ENCODE results near the gene ARF6. TPM values are rescaled to one million over a fixed set of nuclear protein-coding genes. Genes with fewer than 3 reads are reported as not detected.
"Not testable (repeated sequence)": the region's sequence is repeated elsewhere in the genome, so short reads cannot be mapped to it uniquely, and the experiment has no call there.

ARF6 gene
- total RNA-seq, 2 donors from 2014 or later, result 55.8 to 58.9 TPM

DNA sequence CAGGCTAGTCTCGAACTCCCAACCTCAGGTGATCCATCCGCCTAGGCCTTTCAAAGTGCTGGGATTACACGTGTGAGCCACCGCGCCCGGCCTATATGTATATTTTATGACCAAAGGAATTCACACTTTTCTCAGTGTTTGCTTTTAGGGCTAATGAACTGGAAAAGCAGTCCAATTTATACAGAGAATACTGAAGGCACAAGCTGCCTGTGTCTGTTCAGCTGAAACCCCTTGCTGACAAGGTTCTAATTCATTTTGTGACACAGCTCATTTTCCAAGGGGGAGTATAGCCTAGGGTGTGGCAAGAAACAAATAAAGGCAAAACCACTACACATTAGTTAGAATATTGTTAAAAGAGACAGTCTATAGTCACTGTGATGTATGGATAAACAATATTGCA is 22.0 kb upstream of the ARF6 start:
- no peak for DNase-seq (ENCODE audit: low spot score)
- intact Hi-C loops (cut with DNase I), result no loop called here

DNA sequence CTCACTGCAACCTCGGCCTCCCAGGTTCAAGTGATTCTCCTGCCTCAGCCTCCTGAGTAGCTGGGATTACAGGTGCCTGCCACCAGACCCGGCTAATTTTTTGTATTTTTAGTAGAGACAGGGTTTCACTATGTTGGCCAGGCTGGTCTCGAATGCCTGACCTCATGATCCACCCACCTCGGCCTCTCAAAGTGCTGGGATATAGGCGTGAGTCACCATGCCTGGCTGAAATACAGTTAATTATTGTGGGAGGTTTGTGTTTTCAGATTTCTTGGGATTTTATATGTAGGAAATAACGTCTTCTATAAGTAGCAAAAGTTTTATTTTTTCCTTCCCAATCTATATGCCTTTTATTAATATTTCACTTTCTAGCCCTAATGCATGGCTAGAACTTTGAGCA is 19.3 kb upstream of the ARF6 start:
- DNase-seq (ENCODE audit: low spot score); intact Hi-C loops (cut with DNase I): not testable (repeated sequence)

DNA sequence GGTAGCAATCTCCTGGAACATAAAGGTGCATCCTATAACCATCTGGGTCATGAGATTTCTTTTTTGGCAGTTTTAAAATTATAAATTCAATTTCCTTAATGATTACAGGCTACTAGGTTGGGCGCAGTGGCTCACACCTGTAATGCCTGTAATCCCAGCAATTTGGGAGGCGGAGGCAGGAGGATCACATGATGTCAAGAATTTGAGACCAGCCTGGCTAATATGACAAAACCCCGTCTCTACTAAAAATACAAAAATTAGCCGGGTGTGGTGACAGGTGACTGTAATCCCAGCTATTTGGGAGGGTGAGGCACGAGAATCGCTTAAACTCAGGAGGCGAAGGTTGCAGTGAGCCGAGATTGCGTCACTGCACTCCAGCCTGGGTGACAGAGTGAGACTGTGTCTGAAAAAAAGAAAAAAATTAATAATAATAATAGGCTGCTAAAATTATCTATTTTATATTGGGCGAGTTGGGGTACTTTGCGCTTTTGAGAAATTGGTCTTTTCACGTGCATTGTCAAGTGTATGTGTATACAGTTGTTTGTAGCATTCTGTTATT is 17.2 kb upstream of the ARF6 start:
- intact Hi-C loops (cut with DNase I), result no loop called here
- DNase-seq (ENCODE audit: low spot score), result no peak

DNA sequence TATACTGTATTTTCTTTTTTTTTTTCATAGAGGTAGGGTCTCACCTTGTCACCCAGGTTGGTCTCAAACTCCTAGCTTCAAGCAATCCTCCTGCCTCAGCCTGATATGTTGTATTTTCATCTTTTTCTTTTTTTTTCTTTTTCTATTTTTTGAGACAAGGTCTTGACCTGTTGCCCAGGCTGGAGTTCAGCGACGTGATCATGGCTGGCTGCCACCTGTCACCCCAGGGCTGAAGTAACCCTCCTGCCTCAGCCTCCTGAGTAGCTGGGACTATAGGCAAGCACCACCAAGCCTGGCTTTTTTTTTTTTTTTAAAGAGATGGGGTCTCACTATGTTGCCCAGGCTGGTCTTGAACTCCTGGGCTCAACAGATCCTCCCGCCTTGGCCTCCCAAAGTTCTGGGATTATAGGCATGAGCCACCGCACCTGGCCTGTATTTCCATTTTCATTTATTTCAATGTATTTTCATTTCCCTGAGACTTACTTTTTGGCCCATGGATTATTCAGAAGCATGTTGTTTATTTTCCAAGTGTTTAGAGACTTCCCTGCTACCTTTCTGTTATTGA is 16.2 kb upstream of the ARF6 start:
- intact Hi-C loops (cut with DNase I), result no loop called here
- DNase-seq (ENCODE audit: low spot score), result no peak

DNA sequence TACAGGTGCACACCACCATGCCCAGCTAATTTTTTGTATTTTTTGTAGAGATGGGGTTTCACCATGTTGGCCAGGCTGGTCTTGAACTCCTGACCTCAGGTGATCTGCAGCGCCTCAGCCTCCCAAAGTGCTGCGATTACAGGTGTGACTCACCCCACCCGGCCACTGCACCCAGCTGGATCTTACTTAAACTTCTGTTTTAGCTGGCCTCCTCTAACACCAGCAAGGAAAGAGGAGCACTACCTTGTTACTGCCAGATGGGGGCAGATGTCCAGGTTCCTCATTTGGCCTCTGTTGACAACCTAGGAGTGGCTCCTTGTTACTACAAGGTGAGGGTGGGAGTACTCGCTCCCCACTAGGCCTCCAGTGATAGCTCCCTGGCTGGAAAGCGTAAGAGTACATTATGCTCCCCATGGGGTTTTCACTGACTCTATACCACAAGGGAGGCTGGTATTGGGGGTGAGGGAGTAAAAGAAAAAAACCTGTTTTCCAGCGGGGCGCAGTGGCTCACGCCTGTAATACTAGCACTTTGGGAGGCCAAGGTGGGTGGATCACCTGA is 13.2 kb upstream of the ARF6 start:
- no peak for DNase-seq (ENCODE audit: low spot score)
- intact Hi-C loops (cut with DNase I), result loop anchor here in 1 of 2 donors (10.0 kb wide), 1 partner anchor 205 kb away; no protein-coding TSS in a partner anchor

DNA sequence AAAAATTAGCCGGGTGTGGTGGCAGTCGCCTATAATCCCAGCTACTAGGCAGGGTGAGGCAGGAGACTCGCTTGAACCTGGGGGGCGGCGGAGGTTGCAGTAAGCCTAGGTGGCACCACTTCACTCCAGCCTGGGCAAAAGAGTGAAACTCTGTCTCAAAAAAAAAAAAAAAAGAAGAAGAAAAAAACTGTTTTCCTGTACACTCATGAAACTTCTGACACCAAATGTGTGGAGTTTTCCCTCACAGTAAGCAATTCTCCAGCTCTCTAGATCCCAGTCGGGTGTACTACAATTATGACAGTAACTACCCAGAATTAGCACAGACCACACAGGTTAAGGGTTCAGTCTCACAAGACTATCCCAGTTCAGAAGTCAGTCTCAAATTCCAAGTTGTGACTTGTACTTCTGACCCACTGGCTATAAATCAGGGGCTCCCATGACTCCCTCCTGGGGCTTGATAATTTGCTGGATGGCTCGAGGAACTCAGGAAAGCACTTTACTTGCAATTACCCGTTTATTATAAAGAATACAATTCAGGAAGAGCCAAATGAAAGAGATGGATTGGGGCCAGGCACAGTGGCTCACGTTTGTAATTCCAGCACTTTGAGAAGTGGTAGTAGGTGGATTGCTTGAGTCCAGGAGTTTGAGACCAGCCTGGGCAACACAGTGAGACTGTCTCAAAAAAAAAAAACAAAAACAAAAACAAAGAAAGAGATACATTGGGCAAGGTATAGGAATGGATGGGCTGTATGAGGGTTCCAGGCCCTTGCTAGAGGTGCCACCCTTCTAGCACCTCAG is 12.4 kb upstream of the ARF6 start:
- DNase-seq (ENCODE audit: low spot score), result no peak
- intact Hi-C loops (cut with DNase I), result loop anchor here in 1 of 2 donors (10.0 kb wide), 1 partner anchor 204 kb away; no protein-coding TSS in a partner anchor

DNA sequence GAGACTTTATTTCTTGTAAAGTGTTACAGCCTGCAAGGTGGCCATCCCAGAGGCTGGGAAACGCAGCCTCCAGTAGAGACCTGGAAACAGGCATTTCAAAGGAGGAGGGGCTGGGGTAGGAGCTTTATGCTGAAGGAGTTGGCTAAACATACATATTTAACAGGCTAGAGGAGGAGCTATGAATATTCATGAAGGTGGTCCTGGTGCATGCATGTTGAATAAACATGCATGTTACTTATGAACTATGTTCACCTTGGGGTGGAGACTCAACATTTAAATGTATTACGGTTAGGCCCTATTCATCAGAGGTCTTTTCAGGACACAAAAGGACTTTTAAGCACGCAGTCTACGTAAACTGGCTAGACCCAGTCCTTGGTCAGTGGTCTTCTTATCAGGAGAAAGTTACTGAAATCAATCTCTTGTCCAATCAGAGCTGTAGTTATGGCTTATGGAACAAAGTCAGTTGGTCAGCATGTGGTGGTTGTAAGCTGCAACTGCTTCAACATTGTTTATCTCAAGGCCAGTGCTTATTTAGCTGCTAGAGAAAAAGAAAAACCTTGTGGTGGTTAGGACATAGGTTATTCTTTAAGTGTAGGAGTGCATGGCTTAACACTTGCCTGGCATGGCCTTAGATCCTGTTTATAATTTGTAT is 11.4 kb upstream of the ARF6 start:
- intact Hi-C loops (cut with DNase I), result loop anchor here in 1 of 2 donors (10.0 kb wide), 1 partner anchor 203 kb away; no protein-coding TSS in a partner anchor
- DNase-seq (ENCODE audit: low spot score), result no peak

DNA sequence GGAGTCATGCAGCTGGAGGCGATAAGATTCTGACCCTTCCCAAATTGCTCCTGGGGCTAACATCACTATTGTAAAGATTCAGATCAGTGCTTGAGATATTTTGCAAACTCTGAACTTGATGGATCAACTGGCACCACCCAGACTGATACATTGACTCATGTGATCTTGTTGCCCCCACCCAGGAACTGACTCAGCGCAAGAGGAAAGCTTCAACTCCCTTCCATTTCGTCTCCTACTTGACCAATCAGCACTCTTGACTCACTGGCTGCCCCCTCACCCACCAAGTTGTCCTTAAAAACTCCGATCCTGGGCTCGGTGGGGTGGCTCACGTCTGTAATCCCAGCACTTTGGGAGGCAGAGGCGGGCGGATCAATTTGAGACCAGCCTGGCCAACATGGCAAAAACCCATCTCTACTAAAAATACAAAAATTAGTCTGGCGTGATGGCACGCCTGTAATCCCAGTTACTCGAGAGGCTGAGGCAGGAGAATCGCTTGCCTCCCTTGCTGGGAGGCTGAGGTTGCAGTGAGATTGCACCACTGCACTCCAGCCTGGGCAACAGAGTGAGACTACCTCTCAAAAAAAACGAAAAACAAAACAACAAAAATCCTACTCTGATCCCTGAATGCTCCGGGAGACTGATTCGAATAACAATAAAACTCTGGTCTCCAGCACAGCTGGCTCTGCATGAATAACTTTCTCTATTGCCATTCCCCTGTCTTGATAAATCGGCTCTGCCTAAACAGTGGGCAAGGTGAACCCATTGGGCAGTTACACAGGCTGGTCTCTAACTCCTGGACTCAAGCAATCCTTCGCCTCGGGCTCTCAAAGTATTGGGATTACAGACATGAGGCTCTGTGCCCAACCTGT is 9.8 kb upstream of the ARF6 start:
- intact Hi-C loops (cut with DNase I), result loop anchor here in 1 of 2 donors (10.0 kb wide), 1 partner anchor 202 kb away; no protein-coding TSS in a partner anchor
- DNase-seq (ENCODE audit: low spot score), result no peak

DNA sequence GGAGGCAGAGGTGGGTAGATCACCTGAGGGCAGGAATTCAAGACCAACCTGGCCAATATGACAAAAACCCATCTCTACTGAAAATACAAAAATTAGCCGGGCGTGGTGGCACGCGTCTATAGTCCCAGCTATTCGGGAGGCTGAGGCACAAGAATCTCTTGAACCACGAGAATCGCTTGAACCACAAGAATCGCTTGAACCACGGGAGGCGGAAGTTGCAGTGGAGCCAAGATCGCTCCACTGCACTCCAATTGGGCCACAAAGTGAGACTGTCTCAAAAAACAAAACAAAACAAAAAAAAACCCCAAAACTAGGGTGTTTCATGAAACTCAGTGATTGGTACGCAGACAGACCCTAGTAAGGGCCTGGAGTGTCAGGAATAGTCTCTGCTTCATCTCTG is 6.4 kb upstream of the ARF6 start:
- intact Hi-C loops (cut with DNase I), result loop anchor here in 1 of 2 donors (10.0 kb wide), 1 partner anchor 198 kb away; no protein-coding TSS in a partner anchor
- no peak for DNase-seq (ENCODE audit: low spot score)

DNA sequence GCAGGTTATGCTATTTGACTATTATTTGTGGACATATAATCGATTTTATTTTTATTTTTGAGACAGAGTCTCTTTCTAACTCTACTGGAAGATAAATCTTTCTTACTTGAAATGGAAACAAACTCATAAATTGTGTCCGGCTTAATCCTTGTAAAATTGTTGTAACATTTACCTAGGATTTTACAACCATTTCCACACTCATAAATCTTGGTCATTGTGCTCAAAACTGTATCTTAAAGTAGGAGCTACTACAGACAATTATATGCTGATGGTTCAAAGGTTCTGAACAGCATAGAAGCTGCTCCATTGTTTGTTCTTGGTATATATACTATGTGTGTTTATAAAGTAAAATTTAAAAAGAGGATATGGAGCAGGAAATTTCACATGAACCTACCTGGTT is 4.6 kb upstream of the ARF6 start:
- intact Hi-C loops (cut with DNase I), result loop anchor here in 1 of 2 donors (10.0 kb wide), 1 partner anchor 197 kb away; no protein-coding TSS in a partner anchor
- no peak for DNase-seq (ENCODE audit: low spot score)

DNA sequence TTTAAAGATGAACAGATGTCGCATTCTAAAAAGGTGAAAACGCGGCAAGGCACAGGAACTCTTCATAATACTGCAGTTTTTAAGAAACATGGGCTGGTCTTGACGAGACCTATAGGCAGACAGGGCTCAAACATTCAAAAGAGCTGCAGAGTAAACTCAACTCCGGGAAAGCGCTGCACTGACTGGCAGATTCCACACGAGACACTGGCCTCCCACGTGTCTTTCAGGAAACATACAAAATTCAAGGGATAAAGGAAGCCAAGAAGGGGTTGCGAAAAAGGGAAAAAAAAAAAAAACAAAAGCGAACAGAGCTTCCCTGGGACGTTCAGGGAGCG is 614 bp upstream of the ARF6 start:
- DNase-seq (ENCODE audit: low spot score), result no peak

DNA sequence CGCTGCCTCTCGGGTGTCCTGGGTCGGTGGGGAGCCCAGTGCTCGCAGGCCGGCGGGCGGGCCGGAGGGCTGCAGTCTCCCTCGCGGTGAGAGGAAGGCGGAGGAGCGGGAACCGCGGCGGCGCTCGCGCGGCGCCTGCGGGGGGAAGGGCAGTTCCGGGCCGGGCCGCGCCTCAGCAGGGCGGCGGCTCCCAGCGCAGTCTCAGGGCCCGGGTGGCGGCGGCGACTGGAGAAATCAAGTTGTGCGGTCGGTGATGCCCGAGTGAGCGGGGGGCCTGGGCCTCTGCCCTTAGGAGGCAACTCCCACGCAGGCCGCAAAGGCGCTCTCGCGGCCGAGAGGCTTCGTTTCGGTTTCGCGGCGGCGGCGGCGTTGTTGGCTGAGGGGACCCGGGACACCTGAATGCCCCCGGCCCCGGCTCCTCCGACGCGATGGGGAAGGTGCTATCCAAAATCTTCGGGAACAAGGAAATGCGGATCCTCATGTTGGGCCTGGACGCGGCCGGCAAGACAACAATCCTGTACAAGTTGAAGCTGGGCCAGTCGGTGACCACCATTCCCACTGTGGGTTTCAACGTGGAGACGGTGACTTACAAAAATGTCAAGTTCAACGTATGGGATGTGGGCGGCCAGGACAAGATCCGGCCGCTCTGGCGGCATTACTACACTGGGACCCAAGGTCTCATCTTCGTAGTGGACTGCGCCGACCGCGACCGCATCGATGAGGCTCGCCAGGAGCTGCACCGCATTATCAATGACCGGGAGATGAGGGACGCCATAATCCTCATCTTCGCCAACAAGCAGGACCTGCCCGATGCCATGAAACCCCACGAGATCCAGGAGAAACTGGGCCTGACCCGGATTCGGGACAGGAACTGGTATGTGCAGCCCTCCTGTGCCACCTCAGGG is 679 bp downstream of the ARF6 start:
- intact Hi-C loops (cut with DNase I), result loop anchor here in 1 of 2 donors (10.0 kb wide), 1 partner anchor 111 kb away; no protein-coding TSS in a partner anchor
- peak; percentile 91 for DNase-seq (ENCODE audit: low spot score)

More for the DNA sequence above, 614 bp upstream of the ARF6 start:
- intact Hi-C loops (cut with DNase I), result loop anchor here in 1 of 2 donors (10.0 kb wide), 1 partner anchor 113 kb away; no protein-coding TSS in a partner anchor

DNA sequence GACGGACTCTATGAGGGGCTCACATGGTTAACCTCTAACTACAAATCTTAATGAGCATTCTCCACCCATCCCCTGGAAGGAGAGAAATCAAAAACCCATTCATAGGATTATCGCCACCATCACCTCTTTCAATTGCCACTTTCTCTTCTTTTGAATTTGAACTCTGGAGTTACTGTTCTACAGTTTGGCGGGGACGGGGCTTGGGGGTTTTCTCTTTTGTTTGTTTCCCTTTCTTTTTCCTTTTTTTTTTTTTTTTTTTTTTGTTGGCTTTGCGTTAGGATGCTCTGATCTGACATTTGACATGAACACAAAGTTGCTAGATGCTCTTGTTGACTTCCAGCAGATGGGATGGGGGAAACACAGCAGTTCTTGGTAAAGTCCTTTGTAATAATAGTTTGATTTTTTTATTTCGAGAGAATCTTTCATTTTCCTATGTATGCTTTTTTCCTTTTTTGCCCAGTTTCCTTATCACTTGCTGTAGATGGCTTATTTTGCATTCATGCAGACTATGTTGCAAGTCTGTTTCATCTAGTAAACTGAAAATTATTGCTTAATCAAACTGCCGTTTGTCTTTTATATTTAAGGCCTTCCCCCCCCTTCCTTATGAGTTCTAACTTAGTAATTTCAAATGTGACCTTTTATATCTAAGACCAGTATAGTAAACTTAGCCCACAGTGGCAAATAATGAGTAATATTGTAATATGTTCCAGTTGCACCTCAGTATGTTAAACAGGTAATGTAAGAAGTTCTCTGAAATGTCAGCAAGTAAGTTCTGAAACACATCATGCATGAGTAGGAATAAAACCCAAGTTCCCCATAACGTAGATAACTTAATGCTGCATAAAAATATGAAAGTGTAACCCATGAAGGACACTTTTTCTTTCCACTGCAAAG is 1.6 kb downstream of the ARF6 start:
- not testable (repeated sequence) for DNase-seq (ENCODE audit: low spot score)
- intact Hi-C loops (cut with DNase I), result loop anchor here in 1 of 2 donors (10.0 kb wide), 1 partner anchor 110 kb away; no protein-coding TSS in a partner anchor

DNA sequence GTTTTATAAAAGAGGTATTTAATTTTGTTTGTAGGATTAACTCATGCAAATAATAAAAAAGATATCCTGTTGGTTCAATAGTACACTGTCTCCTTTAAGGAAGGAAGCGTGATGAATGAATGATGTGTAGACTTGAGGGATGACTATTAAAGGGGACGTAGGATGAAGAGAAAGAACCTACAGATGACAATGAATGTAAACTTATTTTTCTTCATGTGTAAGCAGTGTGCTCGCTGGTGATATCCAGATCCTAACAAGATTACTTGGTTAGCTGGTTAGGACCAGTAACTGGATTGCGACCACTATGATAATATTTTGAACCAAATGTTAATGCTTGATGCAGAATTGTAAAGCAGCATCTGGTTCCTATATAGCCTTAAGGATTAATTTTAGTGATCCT is 2.6 kb downstream of the ARF6 start:
- intact Hi-C loops (cut with DNase I), result loop anchor here in 1 of 2 donors (10.0 kb wide), 1 partner anchor 109 kb away; no protein-coding TSS in a partner anchor

DNA sequence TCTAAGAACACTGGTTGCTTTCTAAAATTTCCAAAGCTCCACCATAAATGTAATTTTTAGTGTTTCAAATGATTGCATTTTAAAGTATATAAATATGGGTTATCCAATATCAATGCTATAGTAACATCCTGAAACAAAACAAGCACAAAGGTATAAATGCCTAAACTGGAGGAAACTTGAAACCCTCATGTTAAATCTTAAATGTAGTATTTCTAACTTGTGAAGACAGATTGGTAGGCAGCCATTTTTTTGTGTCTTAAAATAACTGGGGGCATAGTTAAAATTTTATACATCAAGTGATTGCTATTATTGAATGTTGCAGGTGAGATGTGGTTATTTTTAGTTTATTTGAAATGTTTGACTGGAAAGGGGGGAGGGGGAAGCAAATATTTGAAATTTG is 3.4 kb downstream of the ARF6 start:
- DNase-seq (ENCODE audit: low spot score), result not testable (repeated sequence)
- intact Hi-C loops (cut with DNase I), result loop anchor here in 1 of 2 donors (10.0 kb wide), 1 partner anchor 109 kb away; no protein-coding TSS in a partner anchor

More for the DNA sequence above, 2.6 kb downstream of the ARF6 start:
- DNase-seq (ENCODE audit: low spot score), result no peak

DNA sequence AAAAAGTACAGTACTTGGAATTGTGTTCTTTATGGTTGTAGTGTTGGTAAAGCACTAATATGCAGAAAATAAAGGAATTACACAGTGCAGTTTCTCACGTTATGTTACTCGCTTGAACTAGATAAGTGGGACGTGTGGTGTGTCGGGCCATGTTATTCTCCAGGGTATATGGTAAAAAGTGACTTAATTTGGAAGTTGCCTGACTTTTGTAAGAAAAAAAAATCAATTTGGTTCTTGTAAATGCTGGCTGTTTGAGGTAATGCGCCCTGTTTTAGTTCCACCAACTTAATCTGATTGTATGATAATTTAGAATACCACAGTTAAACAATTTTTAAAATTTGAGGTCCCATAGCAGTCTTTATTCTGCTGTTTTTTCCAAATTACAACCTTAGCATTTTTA is 4.1 kb downstream of the ARF6 start:
- DNase-seq (ENCODE audit: low spot score), result no peak
- intact Hi-C loops (cut with DNase I), result loop anchor here in 1 of 2 donors (10.0 kb wide), 1 partner anchor 108 kb away; no protein-coding TSS in a partner anchor
